Mucosa of descending colon (tissue), 3 donors: ENCODE results near the gene CXCL5. TPM values are rescaled to one million over a fixed set of nuclear protein-coding genes. Genes with fewer than 3 reads are reported as not detected.
A peak's percentile ranks its signal among the peaks of the same experiment; 100 is the strongest.

Experiments
- ATAC-seq: fragments of 200-7000 bp; cut with Tn5 transposase; one replicate; pipeline ENCODE4 v1.9.1; 2020; ENCODE audit warnings: mild to moderate bottlenecking, moderate library complexity
- DNase-seq, 3 donors: peaks; one replicate each; pipeline ENCODE4 v3.0.0-alpha.2; 2020
- H3K36me3 ChIP-seq: fragments of 200-600 bp; one replicate; pipeline ENCODE4 v1.8.0; 2021; ENCODE audit warnings: low read depth, mild to moderate bottlenecking
- H3K4me1 ChIP-seq: fragments of 200-600 bp; one replicate; pipeline ENCODE4 v1.8.0; 2021; ENCODE audit warnings: low read depth, mild to moderate bottlenecking
- H3K4me3 ChIP-seq: fragments of 200-600 bp; one replicate; pipeline ENCODE4 v1.8.0; 2021; ENCODE audit warnings: mild to moderate bottlenecking
- H3K9me3 ChIP-seq: fragments of 200-600 bp; one replicate; pipeline ENCODE4 v1.8.0; 2021; ENCODE audit warnings: mild to moderate bottlenecking
- intact Hi-C, 2 donors: fragments of 100-400 bp; cut with DNase I in 1 of 2; cut with micrococcal nuclease in 1 of 2; formaldehyde crosslinking; loops; one replicate each; pipeline versions ENCODE4 v1.11.0 to v1.11.1; 2022; cut with DNase I, micrococcal nuclease
- total RNA-seq, 3 donors: library from RNA; stranded (reverse); fragmentation: NEBNext Ultra II Directional in 2 of 3; extraction: Animal tissue kit (Norgen Biotek cat#: 25700) in 2 of 3; gene quantifications; one replicate each; pipeline versions ENCODE4 v1.2.1 to v1.2.4, GENCODE V29; 2021 to 2023
- TF ChIP-seq, protein P1 (sequence below): fragments of 200-600 bp; IDR thresholded peaks from one replicate; pipeline ENCODE4 v1.8.0; 2022; ENCODE audit warnings: antibody characterized with exemption, mild to moderate bottlenecking
- donor health status: DM: no; HTN: no; CAD: no; lungs with moderate emphysema.
- donor health status: DM: no; HTN: no; CAD: no.
- donor health status: DM: no; HTN: yes; CAD: no.

CXCL5 gene
- total RNA-seq, 3 donors from 2014 or later = 0.14 TPM; not detected in 2

DNA sequence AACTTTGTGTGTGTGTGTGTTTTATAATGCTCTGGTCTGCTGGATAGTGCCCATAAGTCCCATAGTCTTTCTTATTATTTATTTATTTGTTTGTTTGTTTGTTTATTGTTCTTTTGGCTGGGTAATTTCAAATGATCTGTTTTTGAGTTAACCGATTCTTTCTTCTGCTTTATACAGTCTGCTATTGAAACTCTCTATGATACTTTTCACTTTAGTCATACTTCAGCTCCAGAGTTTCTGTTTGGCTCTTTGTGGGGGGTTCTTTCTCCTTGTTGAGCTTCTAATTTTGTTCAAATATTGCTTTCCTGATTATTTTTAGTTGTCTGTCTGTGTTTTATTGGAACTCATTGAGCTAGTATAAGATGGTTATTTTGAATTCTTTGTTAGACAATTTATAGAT lies 30.0 kb upstream of the CXCL5 start:
- no peaks in the 10 kb centered on the region for H3K36me3 ChIP-seq
- ATAC-seq (no peak), DNase-seq (no peak)
- H3K4me3 ChIP-seq = no peak overlapping the region
- H3K4me1 ChIP-seq = peaks cover 8% of the 10 kb centered on the region
- TF ChIP-seq, protein P1, sequence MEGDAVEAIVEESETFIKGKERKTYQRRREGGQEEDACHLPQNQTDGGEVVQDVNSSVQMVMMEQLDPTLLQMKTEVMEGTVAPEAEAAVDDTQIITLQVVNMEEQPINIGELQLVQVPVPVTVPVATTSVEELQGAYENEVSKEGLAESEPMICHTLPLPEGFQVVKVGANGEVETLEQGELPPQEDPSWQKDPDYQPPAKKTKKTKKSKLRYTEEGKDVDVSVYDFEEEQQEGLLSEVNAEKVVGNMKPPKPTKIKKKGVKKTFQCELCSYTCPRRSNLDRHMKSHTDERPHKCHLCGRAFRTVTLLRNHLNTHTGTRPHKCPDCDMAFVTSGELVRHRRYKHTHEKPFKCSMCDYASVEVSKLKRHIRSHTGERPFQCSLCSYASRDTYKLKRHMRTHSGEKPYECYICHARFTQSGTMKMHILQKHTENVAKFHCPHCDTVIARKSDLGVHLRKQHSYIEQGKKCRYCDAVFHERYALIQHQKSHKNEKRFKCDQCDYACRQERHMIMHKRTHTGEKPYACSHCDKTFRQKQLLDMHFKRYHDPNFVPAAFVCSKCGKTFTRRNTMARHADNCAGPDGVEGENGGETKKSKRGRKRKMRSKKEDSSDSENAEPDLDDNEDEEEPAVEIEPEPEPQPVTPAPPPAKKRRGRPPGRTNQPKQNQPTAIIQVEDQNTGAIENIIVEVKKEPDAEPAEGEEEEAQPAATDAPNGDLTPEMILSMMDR = no peak
- H3K9me3 ChIP-seq = no peaks in the 10 kb centered on the region
- intact Hi-C loops = no loop called here

DNA sequence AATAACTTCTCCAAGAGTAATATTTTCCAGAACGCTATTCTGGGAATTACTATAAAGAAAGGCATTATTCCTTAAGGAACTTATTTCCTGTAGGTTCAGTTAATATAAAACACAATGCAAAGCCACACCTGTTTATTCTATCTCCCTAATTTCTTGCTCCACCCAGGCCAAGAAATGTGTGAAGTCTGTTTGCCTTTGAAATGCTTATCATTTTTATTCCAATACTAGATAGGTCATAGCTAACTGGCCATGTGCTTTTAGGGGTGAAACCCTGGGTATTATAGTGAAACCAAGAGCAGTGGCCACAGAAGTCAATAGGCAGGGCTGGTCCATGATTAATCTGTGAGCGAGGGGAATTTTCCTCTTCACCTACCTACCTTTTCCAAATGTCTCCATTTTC lies 25.2 kb upstream of the CXCL5 start:
- Histone ChIP-seq H3K9me3 (no peaks in the 10 kb centered on the region), H3K4me1 (no peaks in the 10 kb centered on the region), H3K4me3 (no peak overlapping the region), H3K36me3 (no peaks in the 10 kb centered on the region)
- DNase-seq = peak in 1 of 3 donors; percentile 56
- TF ChIP-seq, protein P1 = no peak
- ATAC-seq = peak; percentile 97
- intact Hi-C loops = no loop called here

DNA sequence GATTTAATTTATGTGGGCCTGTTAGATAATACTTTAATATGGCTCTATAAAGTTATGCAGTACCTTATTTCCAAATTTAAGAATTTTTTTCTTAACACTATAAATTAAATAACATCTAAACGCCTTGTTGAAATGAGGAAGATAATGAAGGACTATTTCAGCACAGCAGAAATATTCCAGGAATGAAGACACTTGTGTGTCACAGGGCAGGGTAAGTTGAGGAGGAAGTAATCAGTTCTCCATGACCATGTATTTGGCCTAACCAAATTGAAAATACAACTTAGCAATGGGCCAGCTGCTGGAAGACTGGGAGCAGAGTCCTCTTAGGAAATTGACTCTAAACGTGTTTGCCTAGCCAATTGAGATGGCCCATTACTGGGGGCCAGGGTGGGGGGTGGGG lies 23.1 kb upstream of the CXCL5 start:
- ATAC-seq (no peak), DNase-seq (no peak)
- Histone ChIP-seq H3K9me3 (no peaks in the 10 kb centered on the region), H3K4me1 (no peaks in the 10 kb centered on the region), H3K36me3 (no peaks in the 10 kb centered on the region), H3K4me3 (no peak overlapping the region)
- intact Hi-C loops = no loop called here
- TF ChIP-seq, protein P1 = no peak

DNA sequence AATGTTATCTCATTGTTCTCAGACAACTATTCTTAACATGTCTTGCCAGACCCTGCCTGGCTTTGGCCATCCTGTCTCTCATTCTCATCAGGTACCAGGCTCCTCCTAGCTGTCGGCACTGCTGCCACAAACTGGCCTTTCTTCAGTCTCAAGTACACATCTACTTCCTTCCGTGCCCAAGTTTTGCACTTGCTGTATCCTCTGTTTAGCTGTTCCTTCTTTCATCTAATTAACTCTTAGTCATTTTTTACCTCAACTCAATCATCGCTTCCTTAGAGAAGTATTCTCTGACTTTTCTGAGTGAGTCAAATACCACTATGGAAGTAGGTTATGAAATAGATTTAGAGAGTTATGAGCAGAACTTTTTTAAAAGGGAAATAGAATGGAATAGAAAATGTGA lies 20.3 kb upstream of the CXCL5 start:
- Histone ChIP-seq H3K9me3 (no peaks in the 10 kb centered on the region), H3K36me3 (no peaks in the 10 kb centered on the region), H3K4me1 (no peaks in the 10 kb centered on the region), H3K4me3 (no peak overlapping the region)
- DNase-seq (no peak), ATAC-seq (peak; percentile 37)
- TF ChIP-seq, protein P1 = no peak
- intact Hi-C loops = no loop called here

DNA sequence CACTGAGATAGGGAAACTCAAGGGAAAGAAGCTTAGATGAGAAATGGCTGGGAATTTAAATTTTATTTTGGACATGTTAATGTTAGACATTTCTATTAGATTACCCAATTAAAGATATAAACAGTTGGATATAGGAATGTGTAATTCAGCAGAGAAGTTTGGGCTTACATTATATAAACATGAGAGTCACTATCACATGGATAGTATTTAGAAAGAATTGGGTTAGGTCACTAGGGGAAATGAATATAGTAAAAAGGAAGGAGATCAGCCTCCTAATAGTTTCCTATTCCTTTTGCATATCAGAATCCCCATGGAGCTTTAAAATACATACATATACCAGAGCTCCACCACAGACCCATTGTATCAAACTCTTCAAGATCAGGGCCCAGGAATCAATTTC lies 19.6 kb upstream of the CXCL5 start:
- no peak for DNase-seq
- H3K36me3 ChIP-seq = no peaks in the 10 kb centered on the region
- ATAC-seq = no peak
- H3K4me3 ChIP-seq = no peak overlapping the region
- intact Hi-C loops = no loop called here
- no peaks in the 10 kb centered on the region for H3K9me3 ChIP-seq
- H3K4me1 ChIP-seq = no peaks in the 10 kb centered on the region
- TF ChIP-seq, protein P1 = no peak

DNA sequence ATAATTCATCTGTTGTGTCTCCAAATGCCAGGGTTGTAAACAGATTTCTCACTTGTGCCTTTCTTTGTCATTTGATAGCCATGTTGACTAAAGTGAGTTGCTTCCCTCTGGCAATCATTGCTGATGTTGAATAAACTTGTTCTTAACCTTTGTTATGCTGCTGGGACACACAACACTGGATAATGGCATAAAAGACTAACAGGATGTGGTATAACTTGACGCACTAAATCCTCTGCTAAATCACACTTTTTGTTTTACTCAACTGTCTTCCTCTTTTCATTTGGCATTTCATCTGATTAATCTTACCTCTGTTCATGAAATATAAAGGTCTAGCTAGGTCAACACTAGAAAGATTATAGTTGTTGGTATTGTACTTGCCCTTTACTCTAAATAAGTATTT lies 17.6 kb upstream of the CXCL5 start:
- Histone ChIP-seq H3K9me3 (no peaks in the 10 kb centered on the region), H3K4me1 (no peaks in the 10 kb centered on the region), H3K4me3 (no peak overlapping the region), H3K36me3 (no peaks in the 10 kb centered on the region)
- DNase-seq = no peak
- TF ChIP-seq, protein P1 = no peak
- intact Hi-C loops = no loop called here
- peak; percentile 61 for ATAC-seq
